AG04449 (cell line): ENCODE data around the gene CFAP53.
"Not testable (repeated sequence)": the region's sequence is repeated elsewhere in the genome, so short reads cannot be mapped to it uniquely, and the experiment has no call there.

ENCODE experiments used
- CTCF ChIA-PET: fragments of 350-600 bp; formaldehyde crosslinking; extraction: SDS; loops from one replicate; lab custom pipeline; 2021; ENCODE audit warnings: antibody characterized with exemption; lab: Yijun Ruan, JAX
- POLR2A ChIA-PET: fragments of 400-600, 350-600 bp; formaldehyde crosslinking; extraction: SDS; loops from one replicate; lab custom pipeline; 2020; ENCODE audit warnings: antibody characterized with exemption, inconsistent platforms; lab: Yijun Ruan, JAX
- DNase-seq: peaks from one replicate; pipeline ENCODE4 v3.0.0-alpha.2; 2010; ENCODE audit warnings: low read depth, low spot score
- H3K4me3 ChIP-seq: 2 replicates; pipeline ENCODE4 v1.5.1; 2011; ENCODE audit warnings: low read depth, mild to moderate bottlenecking, control low read depth, low read length
- CTCF ChIP-seq: IDR thresholded peaks from one replicate; pipeline ENCODE4 v1.5.1; 2011; ENCODE audit warnings: mild to moderate bottlenecking, moderate library complexity, low read length, control low read depth, inconsistent platforms; ENCODE audit not compliant: insufficient read depth; ENCODE audit errors: missing control alignments

CFAP53 gene

GRCh38 chr18:50311650-50312049, 45.4 kb upstream of the CFAP53 start:
- DNase-seq = no peak
- no peak for TF ChIP-seq CTCF
- H3K4me3 ChIP-seq = no peak overlapping the region
- CTCF ChIA-PET = no interaction called here
- POLR2A ChIA-PET = no interaction called here

- no peak for TF ChIP-seq CTCF
- H3K4me3 ChIP-seq = no peak overlapping the region
- POLR2A ChIA-PET = no interaction called here
Measured at GRCh38 chr18:50310080-50310479, 43.8 kb upstream of the CFAP53 start.

GRCh38 chr18:50308851-50309250, 42.6 kb upstream of the CFAP53 start:
- DNase-seq, CTCF ChIA-PET, POLR2A ChIA-PET, H3K4me3 ChIP-seq: not testable (repeated sequence)

More at GRCh38 chr18:50310080-50310479, 43.8 kb upstream of the CFAP53 start:
- CTCF ChIA-PET = no interaction called here
- DNase-seq = no peak

GRCh38 chr18:50307738-50308470, 41.6 kb upstream of the CFAP53 start:
- TF ChIP-seq CTCF = no peak
- ChIA-PET POLR2A (interaction anchor here (0.8 kb wide), 1 partner anchor 26 kb away, joined by 3 read pairs; the partner anchor contains the start of gene MBD1), CTCF (interaction anchor here (0.8 to 1.3 kb wide), 3 partner anchors 46 to 50 kb away, joined by 3 to 4 read pairs (median 3); no protein-coding TSS in a partner anchor)
- peak overlapping the region; percentile 64 for H3K4me3 ChIP-seq
- DNase-seq = no peak

GRCh38 chr18:50307400-50307737, 41.1 kb upstream of the CFAP53 start:
- H3K4me3 ChIP-seq = peak overlapping the region; percentile 64
- TF ChIP-seq CTCF = no peak
- ChIA-PET CTCF (interaction anchor here (1.1 to 1.3 kb wide), 2 partner anchors 47 to 50 kb away, joined by 3 to 4 read pairs; no protein-coding TSS in a partner anchor), POLR2A (interaction anchor here (0.8 kb wide), 1 partner anchor 26 kb away, joined by 3 read pairs; the partner anchor contains the start of gene MBD1)
- DNase-seq = no peak

- no peak for DNase-seq
- TF ChIP-seq CTCF = no peak
- ChIA-PET POLR2A (interaction anchor here (0.8 kb wide), 1 partner anchor 25 kb away, joined by 3 read pairs; the partner anchor contains the start of gene MBD1), CTCF (interaction anchor here (1.1 kb wide), 1 partner anchor 47 kb away, joined by 3 read pairs; no protein-coding TSS in a partner anchor)
- peak overlapping the region; percentile 64; the same call in 1 of the 2 replicates for H3K4me3 ChIP-seq
Measured at GRCh38 chr18:50306944-50307343, 40.6 kb upstream of the CFAP53 start.
